Erythroblast (primary cell): ENCODE data around the gene GSC2.

ENCODE experiments used
- DNase-seq, 2 experiments: peaks; one replicate each; lab custom pipeline; 2025; lab: John Stamatoyannopoulos, UW
- GATA1 ChIP-seq: IDR thresholded peaks from 2 replicates; pipeline ENCODE4 v1.6.1; 2011; ENCODE audit warnings: low read depth, mild to moderate bottlenecking, control low read depth, low read length, moderate library complexity
- POLR2A ChIP-seq: IDR thresholded peaks from 2 replicates; pipeline ENCODE4 v1.6.1; 2011; ENCODE audit warnings: mild to moderate bottlenecking, low read length

GSC2 gene

GRCh38 chr22:19139001-19139356 lies 11.1 kb downstream of the GSC2 start:
- DNase-seq: no peak
- TF ChIP-seq GATA1 (no peak), POLR2A (no peak)

GRCh38 chr22:19138217-19139000 lies 11.7 kb downstream of the GSC2 start:
- TF ChIP-seq POLR2A (no peak), GATA1 (no peak)

GRCh38 chr22:19137384-19138216 lies 12.5 kb downstream of the GSC2 start:
- DNase-seq: no peak
- TF ChIP-seq POLR2A: no peak
- no peak for TF ChIP-seq GATA1

More at GRCh38 chr22:19138217-19139000, 11.7 kb downstream of the GSC2 start:
- DNase-seq: no peak

GRCh38 chr22:19136915-19137314 lies 13.2 kb downstream of the GSC2 start:
- no peak for DNase-seq
- no peak for TF ChIP-seq GATA1
- TF ChIP-seq POLR2A: no peak

GRCh38 chr22:19134874-19135273 lies 15.2 kb downstream of the GSC2 start:
- TF ChIP-seq POLR2A (no peak), GATA1 (no peak)
- DNase-seq: no peak

GRCh38 chr22:19134176-19134831 lies 15.8 kb downstream of the GSC2 start:
- no peak for TF ChIP-seq GATA1
- no peak for TF ChIP-seq POLR2A
- no peak for DNase-seq

- TF ChIP-seq GATA1: no peak
- no peak for TF ChIP-seq POLR2A
- DNase-seq: no peak
These were observed 16.5 kb downstream of the GSC2 start for GRCh38 chr22:19133561-19133960.

- no peak for DNase-seq
- no peak for TF ChIP-seq POLR2A
- TF ChIP-seq GATA1: no peak
These were observed 17.2 kb downstream of the GSC2 start for GRCh38 chr22:19132693-19133400.

GRCh38 chr22:19132153-19132552 lies 17.9 kb downstream of the GSC2 start:
- no peak for TF ChIP-seq POLR2A
- no peak for TF ChIP-seq GATA1
- DNase-seq: no peak

- no peak for DNase-seq
- TF ChIP-seq GATA1 (no peak), POLR2A (no peak)
These were observed 18.4 kb downstream of the GSC2 start for GRCh38 chr22:19131685-19132015.

- DNase-seq: no peak
- TF ChIP-seq POLR2A: no peak
- no peak for TF ChIP-seq GATA1
These were observed 19.0 kb downstream of the GSC2 start, which contains the start of gene TSSK2 for GRCh38 chr22:19130959-19131684. TSS of gene TSSK2 (plus strand) at chr22:19131308. CDS start at chr22:19131400, 92 bp downstream.

- DNase-seq: no peak
- no peak for TF ChIP-seq GATA1
- TF ChIP-seq POLR2A: no peak
These were observed 20.2 kb downstream of the GSC2 start for GRCh38 chr22:19129871-19130270.
